GM12878 (cell line): ENCODE data around the gene SLAMF9.

Experiments
- ATF2 ChIP-seq: IDR thresholded peaks from 2 replicates; pipeline ENCODE4 v1.6.1; 2012; ENCODE audit warnings: low read length, inconsistent platforms
- CEBPB ChIP-seq, 2 experiments: fragments of 150-350 bp in 1 of 2; IDR thresholded peaks; 2 replicates each; pipeline ENCODE4 v1.6.1; 2012 to 2014; ENCODE audit warnings: low read depth in 2 of 2, low read length in 2 of 2, borderline replicate concordance in 1 of 2, inconsistent platforms in 1 of 2
- EP300 ChIP-seq, 2 experiments: fragments of 150-350 bp in 1 of 2; IDR thresholded peaks; 2 replicates each; pipeline ENCODE4 v1.6.1; 2011 to 2012; ENCODE audit warnings: low read depth in 2 of 2, low read length in 2 of 2, borderline replicate concordance in 1 of 2, improper control_type of control experiment in 1 of 2, inconsistent platforms in 1 of 2; ENCODE audit not compliant: control insufficient read depth in 1 of 2
- ESRRA ChIP-seq: IDR thresholded peaks from 2 replicates; pipeline ENCODE4 v1.6.1; 2012; ENCODE audit warnings: mild to moderate bottlenecking, low read length, improper control_type of control experiment
- MYC ChIP-seq: IDR thresholded peaks from 2 replicates; pipeline ENCODE4 v1.6.1; 2011; ENCODE audit warnings: mild to moderate bottlenecking, low read length, moderate library complexity, inconsistent platforms; ENCODE audit not compliant: insufficient read depth, insufficient replicate concordance, insufficient read length, severe bottlenecking
- NR2F1 ChIP-seq: fragments of 450-650 bp; conservative IDR thresholded peaks from 2 replicates; pipeline ENCODE4 v1.6.1; 2017; ENCODE audit warnings: mild to moderate bottlenecking
- POLR2A ChIP-seq: IDR thresholded peaks from 2 replicates; pipeline ENCODE4 v1.6.1; 2011; ENCODE audit warnings: low read depth, mild to moderate bottlenecking, low read length
- SRF ChIP-seq, 2 experiments: IDR thresholded peaks; 2 replicates each; pipeline ENCODE4 v1.6.1; 2011; ENCODE audit warnings: low read depth in 2 of 2, low read length in 2 of 2, mild to moderate bottlenecking in 1 of 2, moderate library complexity in 1 of 2

- no peak for TF ChIP-seq POLR2A
- TF ChIP-seq ESRRA = no peak
- no peak for TF ChIP-seq MYC
- no peak for TF ChIP-seq SRF (IDR thresholded peaks at IDR 0.05; ENCODE audit: low read depth in 2 of 2, low read length in 2 of 2)
- no peak for TF ChIP-seq NR2F1
- TF ChIP-seq CEBPB (IDR thresholded peaks at IDR 0.05; ENCODE audit: borderline replicate concordance in 1 of 2, low read depth in 2 of 2, low read length in 2 of 2) = no peak
- no peak for TF ChIP-seq ATF2
- TF ChIP-seq EP300 (IDR thresholded peaks at IDR 0.05; ENCODE audit: borderline replicate concordance in 1 of 2, control insufficient read depth in 1 of 2, low read depth in 2 of 2, low read length in 2 of 2) = no peak
Measured at GRCh38 chr1:159927211-159927848, 26.7 kb downstream of the SLAMF9 start.
